Colonic mucosa (tissue), 4 donors: ENCODE data around the gene TMEM178B. TPM values are rescaled to one million over a fixed set of nuclear protein-coding genes. Genes with fewer than 3 reads are reported as not detected.
"Not testable (repeated sequence)": the region's sequence is repeated elsewhere in the genome, so short reads cannot be mapped to it uniquely, and the experiment has no call there.

Experiments
- DNase-seq: peaks from one replicate; pipeline ENCODE4 v3.0.0-alpha.2; 2020
- H3K27ac ChIP-seq: fragments of 200-600 bp; one replicate; pipeline ENCODE4 v1.8.0; 2021
- H3K27me3 ChIP-seq: fragments of 200-600 bp; one replicate; pipeline ENCODE4 v1.8.0; 2021
- H3K36me3 ChIP-seq: fragments of 200-600 bp; one replicate; pipeline ENCODE4 v1.8.0; 2021
- H3K4me1 ChIP-seq: fragments of 200-600 bp; one replicate; pipeline ENCODE4 v1.8.0; 2021; ENCODE audit warnings: mild to moderate bottlenecking
- H3K4me3 ChIP-seq: fragments of 200-600 bp; one replicate; pipeline ENCODE4 v1.8.0; 2021
- H3K9ac ChIP-seq, 2 donors: one replicate each; pipeline ENCODE4 v1.7.0; 2013; ENCODE audit warnings: control low read depth in 2 of 2, low read depth in 2 of 2, low read length in 2 of 2
- H3K9me3 ChIP-seq: fragments of 200-600 bp; one replicate; pipeline ENCODE4 v1.8.0; 2021
- CTCF ChIP-seq: fragments of 200-600 bp; IDR thresholded peaks from one replicate; pipeline ENCODE4 v1.8.0; 2022; ENCODE audit warnings: antibody characterized with exemption, mild to moderate bottlenecking
- intact Hi-C: fragments of 100-400 bp; cut with DNase I; formaldehyde crosslinking; loops from one replicate; pipeline ENCODE4 v1.14.1; 2022
- total RNA-seq, 2 donors: library from RNA; stranded (reverse); fragmentation: NEBNext Ultra II Directional in 1 of 2; extraction: Animal tissue kit (Norgen Biotek cat#: 25700) in 1 of 2; gene quantifications; one replicate each; pipeline ENCODE4 v1.2.1, GENCODE V29; 2021
- donor health status: healthy.
- donor health status: DM: no; HTN: no; CAD: no.
- donor health status: DM: no; HTN: no; CAD: no.

Gene TMEM178B
- total RNA-seq, 2 donors from 2014 or later, result 0.17 to 1.1 TPM

DNA sequence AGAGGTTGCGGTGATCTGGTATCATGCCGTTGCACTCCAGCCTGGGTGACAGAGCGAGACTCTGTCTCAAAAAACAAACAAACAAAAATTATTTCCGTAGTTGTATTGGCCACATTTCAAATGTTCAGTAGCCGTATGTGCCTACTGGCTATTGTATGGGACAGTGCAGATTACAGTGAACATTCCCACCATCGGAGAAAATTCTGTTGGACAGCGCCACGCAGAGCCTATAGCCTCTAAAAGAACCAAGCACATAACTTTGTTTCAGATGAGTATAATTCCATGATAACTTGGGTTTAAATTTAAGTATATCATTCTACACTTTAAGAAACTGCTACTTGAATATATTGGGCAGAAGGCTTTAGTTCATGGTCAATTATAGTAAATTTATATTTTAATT, 5.4 kb downstream of the TMEM178B start:
- intact Hi-C loops, result no loop called here
- no peak for DNase-seq
- H3K4me3 ChIP-seq, result no peak overlapping the region
- no peak overlapping the region for H3K27ac ChIP-seq
- H3K9me3 ChIP-seq, result no peaks in the 10 kb centered on the region
- H3K36me3 ChIP-seq, result no peaks in the 10 kb centered on the region
- peaks cover 23% of the 10 kb centered on the region for H3K27me3 ChIP-seq
- H3K4me1 ChIP-seq, result no peaks in the 10 kb centered on the region
- H3K9ac ChIP-seq, result no peak overlapping the region
- TF ChIP-seq CTCF, result no peak

GRCh38 chr7:141089490-141089889, 15.6 kb downstream of the TMEM178B start:
- H3K36me3 ChIP-seq, H3K27me3 ChIP-seq, H3K27ac ChIP-seq, H3K4me1 ChIP-seq, DNase-seq, H3K9ac ChIP-seq, H3K4me3 ChIP-seq, H3K9me3 ChIP-seq, intact Hi-C loops: not testable (repeated sequence)

GRCh38 chr7:141094336-141095070, 20.6 kb downstream of the TMEM178B start:
- H3K27ac ChIP-seq, result no peak overlapping the region
- no peak overlapping the region for H3K9ac ChIP-seq
- no peaks in the 10 kb centered on the region for H3K4me1 ChIP-seq
- no peaks in the 10 kb centered on the region for H3K36me3 ChIP-seq
- intact Hi-C loops, result no loop called here
- H3K27me3 ChIP-seq, result no peaks in the 10 kb centered on the region
- TF ChIP-seq CTCF, result no peak
- H3K4me3 ChIP-seq, result no peak overlapping the region
- DNase-seq, result no peak
- H3K9me3 ChIP-seq, result no peaks in the 10 kb centered on the region

DNA sequence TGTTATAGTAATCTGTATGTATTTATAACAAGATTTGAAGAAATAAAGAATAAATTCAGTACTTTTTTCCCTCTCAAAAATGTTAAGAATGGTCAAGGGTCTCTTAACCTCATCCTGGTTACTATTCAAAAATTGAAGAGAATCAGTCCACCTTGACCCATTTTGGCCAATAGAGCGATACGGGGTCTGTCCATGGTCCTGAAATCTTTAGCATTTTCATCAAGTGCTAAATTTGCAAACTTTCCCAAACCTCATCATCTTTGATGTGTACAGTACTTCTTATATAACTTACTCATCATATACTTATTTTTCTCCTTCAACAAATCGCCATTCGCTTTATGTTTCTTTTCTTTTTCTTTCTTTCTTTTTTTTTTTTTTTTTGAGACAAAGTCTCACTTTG, 23.6 kb downstream of the TMEM178B start:
- no peaks in the 10 kb centered on the region for H3K4me1 ChIP-seq
- DNase-seq, result no peak
- H3K36me3 ChIP-seq, result no peaks in the 10 kb centered on the region
- no peak overlapping the region for H3K27ac ChIP-seq
- intact Hi-C loops, result no loop called here
- H3K4me3 ChIP-seq, result no peak overlapping the region
- TF ChIP-seq CTCF, result no peak
- no peaks in the 10 kb centered on the region for H3K27me3 ChIP-seq
- H3K9ac ChIP-seq, result no peak overlapping the region
- no peaks in the 10 kb centered on the region for H3K9me3 ChIP-seq

- intact Hi-C loops, result no loop called here
- Histone ChIP-seq H3K9ac (no peak overlapping the region), H3K4me3 (no peak overlapping the region), H3K27ac (no peak overlapping the region), H3K27me3 (no peaks in the 10 kb centered on the region), H3K36me3 (no peaks in the 10 kb centered on the region), H3K4me1 (no peaks in the 10 kb centered on the region), H3K9me3 (no peaks in the 10 kb centered on the region)
- DNase-seq, result no peak
- TF ChIP-seq CTCF, result no peak
Measured at GRCh38 chr7:141102436-141102835, 28.6 kb downstream of the TMEM178B start.

DNA sequence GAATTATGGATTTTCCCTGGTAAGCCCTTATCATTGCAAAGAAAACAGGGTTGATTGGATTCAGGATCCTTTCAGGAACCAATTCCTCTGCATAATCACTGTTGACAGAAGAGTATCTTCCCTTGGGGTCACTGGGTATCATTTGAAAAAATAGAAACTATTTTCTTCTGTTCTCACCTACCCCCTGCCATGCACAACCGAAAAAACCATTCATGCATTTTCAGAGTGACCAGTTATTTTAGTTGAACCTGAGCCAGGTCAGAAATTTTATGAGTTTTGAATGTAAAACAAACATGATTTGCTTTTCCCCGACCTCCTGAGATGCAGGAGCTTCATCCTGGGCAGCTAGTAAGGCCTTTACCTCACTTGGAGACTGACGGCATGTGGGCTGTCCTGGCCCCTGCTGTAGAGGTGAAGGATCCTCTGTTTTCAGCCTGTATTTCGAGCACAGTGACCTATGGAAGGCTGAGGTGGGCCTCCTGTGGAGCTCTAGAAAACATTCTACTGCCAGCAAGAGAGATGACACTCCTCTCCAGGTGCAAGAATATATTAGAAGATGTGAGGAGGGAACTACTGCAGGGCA, 30.1 kb downstream of the TMEM178B start:
- Histone ChIP-seq H3K9me3 (no peaks in the 10 kb centered on the region), H3K27ac (no peak overlapping the region), H3K36me3 (no peaks in the 10 kb centered on the region), H3K27me3 (no peaks in the 10 kb centered on the region), H3K4me3 (no peak overlapping the region), H3K9ac (no peak overlapping the region), H3K4me1 (no peaks in the 10 kb centered on the region)
- no peak for DNase-seq
- intact Hi-C loops, result no loop called here
- TF ChIP-seq CTCF, result no peak
